ENCODE data around the gene ZPR1.
"Not testable (repeated sequence)": the region's sequence is repeated elsewhere in the genome, so short reads cannot be mapped to it uniquely, and the experiment has no call there.

Gene ZPR1

DNA sequence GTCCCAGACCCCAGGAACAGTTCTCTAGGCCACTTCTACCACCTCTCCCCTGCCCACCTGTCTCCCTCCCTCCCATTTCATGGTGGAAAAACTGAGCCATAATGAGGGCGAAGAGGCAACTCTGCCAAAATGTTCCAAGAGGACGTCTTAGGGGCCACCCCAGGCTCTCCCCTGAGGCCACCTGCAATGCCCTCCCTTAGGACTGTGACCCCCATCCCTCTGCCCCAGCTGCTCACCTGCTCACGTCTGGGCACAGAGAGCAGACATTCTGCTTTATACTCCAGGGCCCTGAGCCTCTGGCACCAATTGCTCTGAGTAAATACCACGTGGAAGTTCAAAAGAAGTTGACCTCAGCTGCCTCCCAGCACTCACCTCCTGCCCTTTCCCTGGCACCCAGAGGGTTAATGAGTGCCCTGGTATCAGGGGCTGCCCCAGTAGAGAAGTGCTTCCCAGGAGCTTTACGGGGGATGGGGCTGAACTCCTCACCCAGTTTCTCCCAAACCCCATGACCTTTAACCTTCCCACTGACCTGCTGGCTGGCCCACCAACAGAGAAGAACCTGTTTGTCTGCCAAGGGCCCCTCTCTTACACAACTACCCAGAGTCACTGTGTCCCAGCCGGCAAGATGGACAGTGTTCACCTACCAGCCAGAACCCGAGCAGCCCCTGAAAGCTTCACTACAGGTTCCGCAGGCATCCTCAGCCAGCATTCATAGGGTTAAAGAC lies 4.5 kb upstream of the ZPR1 start:
- no peak for DNase-seq

DNA sequence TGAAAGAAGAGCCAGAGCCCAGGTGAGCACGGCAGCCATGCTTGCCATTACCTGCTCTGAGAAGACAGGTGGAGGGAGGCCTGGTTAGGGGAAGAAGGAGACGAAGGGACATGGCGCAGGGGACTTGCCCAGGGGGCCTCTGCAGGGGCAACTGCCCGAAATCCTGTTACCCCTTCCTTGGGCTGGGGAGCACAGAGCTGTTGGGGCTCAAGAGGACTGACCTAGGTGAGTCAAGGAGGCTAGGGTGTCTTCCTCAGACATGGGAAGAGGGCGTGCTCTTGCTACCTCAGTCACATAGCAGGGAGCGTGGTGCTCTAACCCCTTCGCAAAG lies 4.0 kb upstream of the ZPR1 start, which contains the start of gene APOA5:
Gene APOA5 (minus strand): TSS at position 67 of the 331 bp plus-strand sequence. CDS start 19 bp downstream, at position 48.
- DNase-seq: no peak

DNA sequence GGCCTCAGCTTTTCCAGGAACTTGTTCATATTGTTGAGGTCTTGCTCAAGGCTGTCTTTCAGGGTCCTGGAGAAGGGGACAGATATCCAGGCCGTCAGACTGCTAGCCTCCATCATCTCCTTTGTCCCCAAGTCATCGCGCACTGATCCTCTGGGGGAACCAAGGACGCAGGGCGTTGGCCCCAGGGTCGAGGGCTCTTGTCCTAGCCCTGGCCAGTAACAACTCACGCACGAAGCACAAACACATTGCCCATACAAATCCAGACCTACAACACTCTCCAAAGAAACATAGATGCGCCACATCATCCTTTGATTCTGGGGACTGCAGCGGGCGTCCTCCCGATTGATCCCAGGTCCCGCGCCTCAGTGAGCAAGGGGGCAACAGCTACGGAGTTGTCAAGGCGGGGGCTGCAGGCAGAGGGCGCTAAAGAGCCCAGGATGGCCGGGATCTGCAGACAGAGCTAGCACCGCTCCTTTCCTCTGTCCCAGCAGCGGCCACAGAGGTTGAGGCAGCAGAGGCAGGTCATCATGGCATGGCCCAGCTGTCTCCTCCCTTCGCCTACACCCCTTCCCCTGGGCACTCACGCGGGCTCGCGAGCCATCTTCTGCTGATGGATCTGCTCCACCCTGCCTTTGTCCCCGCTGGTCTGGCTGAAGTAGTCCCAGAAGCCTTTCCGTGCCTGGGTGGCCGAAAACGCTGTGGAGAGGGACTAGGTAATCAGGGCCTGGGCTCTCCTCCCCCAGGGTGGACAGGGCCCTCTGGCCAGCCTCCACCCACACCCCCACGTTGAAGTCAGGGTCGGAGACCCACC lies 3.4 kb upstream of the ZPR1 start:
- peak; percentile 42 for DNase-seq

DNA sequence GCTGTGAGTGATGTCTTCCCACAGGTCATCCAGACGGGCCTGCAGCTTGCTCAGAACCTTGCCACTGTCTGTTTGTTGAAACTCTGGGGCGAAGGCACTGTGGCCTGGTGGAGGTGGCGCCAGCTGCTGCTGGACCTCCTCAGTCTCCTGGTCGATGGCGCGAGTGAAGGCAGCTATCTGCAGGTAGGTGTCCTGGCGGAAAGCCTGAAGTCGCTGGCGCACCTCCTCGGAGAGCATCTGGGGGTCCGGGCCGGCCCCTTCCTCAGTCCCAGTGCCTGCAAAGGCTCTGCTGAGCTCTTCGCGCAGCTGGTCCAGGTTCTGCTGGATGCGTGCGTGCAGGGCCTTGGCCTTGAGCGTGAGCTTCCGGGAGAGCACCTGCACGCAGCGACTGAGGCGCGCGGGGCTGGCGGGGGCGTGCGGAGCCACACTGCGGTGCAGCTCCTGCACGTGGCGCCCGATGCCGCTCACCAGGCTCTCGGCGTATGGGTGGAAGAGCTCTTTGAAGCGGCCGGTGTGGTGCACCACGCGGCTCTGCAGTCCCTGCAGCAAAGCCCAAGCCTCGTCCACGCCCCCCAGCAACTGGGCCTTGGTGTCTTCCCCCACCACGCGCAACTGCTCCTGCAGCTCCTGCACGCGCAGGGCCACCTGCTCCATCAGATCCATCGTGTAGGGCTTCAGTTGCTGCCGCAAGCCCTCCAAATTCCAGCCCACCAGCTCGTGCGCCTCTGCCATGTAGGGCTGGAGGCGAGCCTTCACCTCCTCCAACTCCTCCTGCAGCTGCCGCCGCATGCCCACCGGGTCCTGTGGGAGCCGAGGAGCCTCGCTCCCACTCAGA lies 2.6 kb upstream of the ZPR1 start:
- DNase-seq: no peak

DNA sequence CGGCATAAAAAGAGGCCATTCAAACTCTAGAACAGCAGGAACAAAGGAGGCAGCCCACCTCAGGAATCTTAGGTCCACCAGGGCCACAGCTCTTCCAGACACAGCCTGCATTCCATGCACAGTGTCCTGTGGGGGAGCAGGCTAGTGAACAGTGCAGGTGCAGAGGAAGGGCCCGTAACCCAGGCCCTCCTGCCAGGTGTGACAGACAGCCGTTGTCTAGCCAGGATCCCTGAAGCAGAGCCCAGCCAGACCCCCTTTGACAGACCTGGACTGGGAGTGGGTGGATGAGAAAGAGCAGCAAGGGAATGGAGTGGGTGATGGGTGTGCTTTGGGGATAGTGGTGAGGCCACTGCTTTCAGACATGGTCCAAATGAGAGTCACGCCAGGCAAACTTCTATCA lies 1.2 kb upstream of the ZPR1 start:
- no peak for DNase-seq

DNA sequence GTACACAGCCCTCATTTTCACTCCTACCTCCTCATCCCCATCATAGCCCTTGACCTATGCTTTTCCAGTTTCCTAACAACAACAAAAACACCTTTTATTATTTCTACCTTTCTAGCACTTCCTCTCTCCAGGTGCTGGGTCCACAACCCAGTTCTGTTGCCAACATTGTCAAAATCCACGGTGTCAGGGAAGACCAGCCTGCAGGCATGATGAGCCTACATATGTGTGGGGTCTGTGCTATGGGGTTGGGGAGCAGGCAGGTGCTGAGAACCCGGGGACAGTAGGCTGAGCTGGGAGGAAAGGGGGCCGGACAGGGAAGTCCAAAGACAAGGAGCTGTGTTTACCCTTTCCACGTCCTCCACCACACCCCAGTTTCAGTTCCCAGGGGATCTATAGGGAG lies 711 bp upstream of the ZPR1 start:
- DNase-seq: no peak

DNA sequence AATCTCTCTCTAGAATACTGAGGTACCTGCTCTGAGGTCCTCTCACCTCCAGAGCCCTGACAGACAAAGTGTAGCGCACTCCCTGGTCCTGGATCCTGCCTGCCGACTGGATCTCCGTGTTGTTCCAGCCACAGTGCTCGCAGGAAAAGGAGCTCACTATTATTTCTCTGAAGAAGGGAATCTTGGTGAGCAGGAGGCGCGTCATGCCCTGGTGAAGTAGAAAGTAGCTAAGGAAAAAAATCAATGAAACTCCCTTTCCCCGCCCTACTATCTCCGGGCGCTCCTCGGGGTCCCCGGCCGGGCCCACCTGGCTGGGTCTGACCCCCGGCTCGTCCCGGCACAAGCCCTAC lies 412 bp downstream of the ZPR1 start:
- no peak for DNase-seq

DNA sequence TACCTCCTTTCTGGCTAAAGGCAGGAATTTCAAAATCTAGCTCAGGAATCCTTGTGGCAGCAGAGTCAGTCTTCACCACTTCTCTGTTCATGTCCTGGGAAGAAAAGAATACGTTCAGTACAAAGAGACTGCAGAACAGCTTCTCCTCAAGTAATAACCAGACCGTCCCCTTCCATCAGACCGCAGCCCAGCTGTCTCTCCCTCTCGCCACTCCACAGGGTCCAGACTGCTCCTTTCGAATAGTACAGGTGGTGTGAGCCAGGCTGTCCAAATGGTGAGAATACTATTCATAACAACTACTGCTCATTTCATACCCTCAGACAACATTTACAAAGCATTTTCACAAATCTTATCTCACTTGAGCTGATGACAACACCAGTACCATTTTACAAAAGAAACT lies 857 bp downstream of the ZPR1 start:
- no peak for DNase-seq

DNA sequence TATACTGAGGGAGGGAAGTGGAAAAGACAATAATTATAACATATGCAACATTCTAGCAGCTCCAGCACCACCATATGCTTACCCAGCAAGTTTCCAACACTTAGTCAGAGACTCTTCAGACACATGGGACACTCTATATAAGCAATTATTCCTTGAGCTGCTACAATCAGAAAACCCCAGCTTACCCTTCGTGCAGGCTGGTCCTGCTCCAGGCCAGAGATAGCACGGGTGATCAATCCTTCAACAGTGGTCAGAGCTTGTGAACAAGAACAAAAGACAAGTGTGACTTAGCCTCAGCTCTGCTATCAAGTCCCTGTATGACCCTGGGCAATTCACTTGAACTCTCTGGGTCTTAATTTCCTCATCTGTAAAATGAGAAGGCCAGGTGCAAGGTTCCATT lies 1.5 kb downstream of the ZPR1 start:
- no peak for DNase-seq

DNA sequence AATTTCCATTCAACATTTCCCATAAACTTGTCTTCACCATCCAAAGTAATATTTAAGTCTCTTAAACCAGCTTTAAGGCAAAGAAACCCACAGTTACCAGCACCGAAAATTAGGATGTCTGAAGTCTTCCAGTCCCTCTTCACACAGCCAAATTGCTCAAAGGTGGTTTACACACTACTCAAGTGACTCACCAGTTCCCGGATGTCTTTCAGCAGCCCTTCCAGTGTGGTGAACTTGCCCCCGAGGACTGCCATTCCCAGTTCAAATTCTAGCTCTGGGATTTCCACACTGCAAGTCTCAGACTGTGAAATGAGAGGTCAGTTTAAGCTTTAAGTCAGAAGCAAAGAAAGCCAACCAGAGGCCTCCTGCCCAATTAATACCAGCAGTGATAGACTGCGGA lies 5.1 kb downstream of the ZPR1 start:
- no peak for DNase-seq

DNA sequence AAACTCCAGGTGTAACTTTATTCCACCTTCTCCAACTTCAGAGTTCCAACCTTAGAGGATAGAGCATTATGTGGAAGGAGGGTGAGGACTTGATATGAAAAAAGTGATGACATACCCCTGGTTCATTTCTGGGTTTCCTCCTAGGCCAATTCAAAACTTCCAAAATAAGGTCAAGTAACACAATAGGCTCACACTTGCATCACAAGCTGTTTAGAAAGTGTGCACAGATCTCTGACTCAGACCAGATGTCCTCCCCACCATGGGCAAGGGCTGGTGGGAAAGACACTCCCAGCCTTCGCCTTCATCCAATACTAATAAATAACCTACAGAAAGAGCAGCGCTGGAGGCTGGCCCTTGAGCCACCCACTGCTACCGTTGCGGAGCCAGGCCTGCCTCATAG lies 9.3 kb downstream of the ZPR1 start:
- no peak for DNase-seq

DNA sequence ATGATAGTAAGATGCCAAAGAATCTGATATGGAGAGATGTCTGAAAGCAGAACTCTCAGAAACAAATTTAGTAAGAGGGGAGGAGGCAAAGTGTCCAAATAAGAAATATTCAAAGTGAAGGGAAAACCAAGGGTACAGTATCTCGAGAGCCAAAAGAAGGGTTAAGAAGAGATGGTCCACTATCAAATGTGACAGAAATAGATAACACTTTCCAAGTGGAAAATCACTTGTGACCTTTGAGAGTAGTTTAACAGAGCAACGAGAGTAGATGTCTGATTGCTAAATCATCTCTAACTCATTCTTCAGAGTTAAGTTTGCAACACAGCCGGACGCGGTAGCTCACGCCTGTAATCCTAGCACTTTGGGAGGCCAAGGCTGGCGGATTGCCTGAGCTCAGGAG lies 10.8 kb downstream of the ZPR1 start:
- no peak for DNase-seq

DNA sequence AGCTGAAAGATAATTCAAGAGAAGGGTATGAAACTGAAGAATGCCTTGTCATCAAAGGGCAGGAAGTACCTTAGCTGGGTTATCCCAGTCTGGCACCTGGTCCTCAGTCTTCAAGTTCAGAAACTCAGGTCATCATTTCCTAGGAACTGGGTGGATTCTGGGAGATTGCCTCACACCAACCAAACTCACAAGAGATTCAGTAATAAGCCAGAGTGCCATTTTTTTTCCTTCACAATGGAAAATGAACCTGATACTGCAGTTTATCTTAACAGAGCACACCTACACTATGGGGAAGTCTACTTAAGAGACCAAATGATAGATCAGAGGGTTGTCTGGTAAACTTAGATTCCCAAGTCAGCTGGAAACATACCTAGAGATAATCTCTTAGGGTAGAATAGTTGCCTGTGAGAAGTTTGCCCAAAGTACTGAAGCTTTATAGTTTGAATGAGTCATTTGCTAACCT lies 11.3 kb downstream of the ZPR1 start:
- DNase-seq: no peak

DNA sequence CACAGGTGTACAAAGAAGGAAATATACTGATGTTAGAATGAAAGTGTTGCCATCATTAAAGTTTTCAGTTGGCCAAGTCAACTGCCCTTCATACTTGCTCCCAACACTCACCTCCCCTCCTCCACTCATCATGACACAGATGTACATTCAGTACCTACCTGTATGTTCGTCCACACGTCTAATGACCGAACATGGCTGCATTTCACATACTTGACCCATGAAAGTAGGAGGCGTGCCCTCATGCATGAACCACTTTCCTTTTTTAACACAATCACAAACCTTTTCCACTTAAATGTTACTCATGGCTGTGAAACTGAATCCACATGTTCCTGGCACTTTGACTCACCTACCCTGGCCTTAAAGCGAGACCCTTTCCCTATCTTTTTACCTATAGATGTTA lies 11.8 kb downstream of the ZPR1 start:
- no peak for DNase-seq

DNA sequence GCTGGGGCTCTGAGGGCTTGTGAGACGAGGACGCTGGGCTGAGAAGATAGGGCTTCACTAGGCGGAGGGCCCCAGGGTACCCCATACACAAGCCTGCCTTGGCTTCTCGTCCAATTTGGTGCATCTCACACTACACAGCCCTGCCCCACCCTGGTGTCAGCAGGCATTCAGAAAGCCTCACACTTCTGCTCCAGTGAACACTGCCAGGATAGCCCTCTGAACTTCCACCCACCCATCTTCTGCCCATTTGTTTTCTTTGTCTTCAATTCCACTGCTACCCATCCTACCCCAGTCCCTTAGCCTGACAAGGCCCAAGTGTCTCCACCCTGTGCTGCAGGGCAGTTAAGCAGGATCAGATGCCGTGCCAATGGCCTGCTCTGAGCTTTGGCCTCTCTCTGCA lies 13.2 kb downstream of the ZPR1 start:
- DNase-seq: no peak

DNA sequence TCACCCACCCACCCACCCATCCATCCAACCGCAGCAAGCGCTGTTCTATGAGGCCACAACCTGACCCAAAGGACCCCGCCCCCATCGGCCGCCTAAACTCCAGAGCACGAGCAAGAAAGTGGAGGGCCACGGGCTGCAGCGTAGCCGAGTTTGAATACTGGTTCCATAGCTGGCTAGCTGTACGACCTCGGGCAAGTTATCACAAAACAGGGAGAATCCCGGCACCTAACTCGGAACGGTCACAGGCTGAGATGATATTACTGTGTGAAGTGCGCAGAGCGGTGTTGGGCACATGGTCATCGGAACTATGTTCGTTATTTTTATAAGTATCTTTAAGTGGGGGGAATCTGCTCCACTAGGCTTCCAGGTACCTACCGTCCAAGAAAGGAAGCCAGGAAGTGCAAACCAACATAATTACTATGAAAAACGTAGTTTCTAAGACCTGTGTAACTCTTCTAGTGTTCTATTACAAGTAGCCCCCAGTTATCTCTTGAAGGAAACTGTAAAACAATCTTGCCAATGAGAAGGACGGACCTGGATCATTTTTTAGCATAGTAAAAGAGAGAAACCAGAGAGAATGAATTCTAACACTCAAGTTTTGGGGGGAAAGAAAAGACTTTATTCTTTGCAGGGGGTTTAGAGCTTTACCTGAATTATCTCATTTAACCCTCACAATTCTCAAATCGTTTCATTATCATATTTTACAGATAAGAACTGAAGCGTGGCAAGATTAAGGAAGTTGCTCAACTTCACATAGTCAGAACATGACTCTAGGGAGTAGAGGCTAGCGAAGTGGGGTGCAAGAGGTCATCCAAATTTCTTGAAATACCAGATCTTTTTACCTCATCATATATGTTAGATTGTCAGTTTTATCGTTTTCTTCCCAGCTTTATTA lies 14.4 kb downstream of the ZPR1 start:
- DNase-seq: no peak

DNA sequence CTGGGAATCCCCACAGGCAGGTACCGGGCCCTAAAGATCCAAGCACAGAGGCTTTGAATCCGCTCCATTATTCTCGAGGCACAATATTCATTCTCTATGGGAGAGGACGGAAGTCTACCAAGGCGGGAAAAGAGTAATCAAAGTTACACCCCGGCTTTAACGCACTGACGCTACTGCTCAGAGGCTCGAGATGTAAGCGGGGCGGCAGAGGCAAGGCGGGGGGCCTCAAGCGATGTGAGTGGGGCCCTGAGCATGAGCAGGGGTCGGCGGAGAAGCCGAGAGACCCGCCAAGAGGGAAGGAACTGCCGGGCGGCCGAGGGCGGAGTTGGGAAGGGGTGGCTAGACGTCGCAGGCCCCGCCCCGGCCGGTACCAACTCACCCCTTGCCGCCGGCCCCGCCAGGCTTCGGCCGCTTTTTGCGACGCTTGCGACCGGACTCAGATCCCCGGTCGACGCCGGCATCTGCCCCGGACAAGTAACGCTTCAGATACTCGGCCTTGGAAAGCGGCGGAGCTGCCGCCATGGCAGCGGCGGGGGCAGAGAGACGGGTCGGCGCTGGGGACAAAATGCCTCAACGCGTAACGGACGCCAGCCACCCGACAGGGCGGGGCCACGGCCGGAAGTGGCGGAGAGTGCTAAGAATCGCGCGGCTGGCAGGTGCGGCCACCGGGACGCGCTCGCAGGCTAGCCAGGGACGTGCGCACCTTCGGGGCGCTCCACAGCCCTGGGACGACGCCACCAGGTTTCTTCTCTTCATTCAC lies 15.2 kb downstream of the ZPR1 start, which contains the start of gene BUD13:
Gene BUD13 (minus strand): TSS at position 545 of the 760 bp plus-strand sequence. CDS start 23 bp downstream, at position 522.
- peak; percentile 92 for DNase-seq

DNA sequence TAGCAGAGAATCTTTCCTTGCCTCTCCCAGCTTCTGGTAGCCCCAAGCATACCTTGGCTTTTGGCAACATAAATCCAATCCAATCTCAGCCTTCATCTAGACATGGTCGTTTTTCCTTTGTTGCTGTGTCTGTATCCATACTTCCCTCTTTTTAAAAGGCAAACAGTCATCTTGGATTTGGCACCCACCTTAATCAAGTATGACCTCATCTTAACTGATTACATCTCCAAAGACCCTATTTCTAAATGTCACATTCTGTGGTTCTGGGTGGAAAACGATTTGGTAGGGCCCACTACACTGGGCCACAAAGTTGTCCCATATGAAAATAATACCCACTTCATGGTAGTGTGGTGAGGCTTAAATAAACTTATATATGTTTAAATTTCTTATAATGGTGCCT lies 15.9 kb downstream of the ZPR1 start:
- no peak for DNase-seq

DNA sequence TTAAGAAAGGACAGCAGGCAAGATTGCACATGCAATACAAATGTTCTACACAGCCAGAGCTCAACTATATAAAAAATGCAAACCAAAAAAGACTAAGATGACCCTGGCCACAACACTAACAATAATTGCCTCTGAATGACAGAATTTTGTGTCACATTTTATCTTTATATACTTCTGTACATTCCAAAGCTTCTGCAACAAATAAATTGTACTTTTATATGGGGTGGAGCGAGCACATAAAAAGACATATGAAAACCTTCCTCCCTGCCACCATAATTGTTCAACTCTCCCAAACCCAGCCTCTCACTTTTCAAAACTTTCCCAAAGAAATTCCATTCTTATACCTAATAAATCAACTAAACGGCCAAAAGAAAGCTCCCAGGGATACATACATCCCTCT lies 25.7 kb downstream of the ZPR1 start:
- no peak for DNase-seq

DNA sequence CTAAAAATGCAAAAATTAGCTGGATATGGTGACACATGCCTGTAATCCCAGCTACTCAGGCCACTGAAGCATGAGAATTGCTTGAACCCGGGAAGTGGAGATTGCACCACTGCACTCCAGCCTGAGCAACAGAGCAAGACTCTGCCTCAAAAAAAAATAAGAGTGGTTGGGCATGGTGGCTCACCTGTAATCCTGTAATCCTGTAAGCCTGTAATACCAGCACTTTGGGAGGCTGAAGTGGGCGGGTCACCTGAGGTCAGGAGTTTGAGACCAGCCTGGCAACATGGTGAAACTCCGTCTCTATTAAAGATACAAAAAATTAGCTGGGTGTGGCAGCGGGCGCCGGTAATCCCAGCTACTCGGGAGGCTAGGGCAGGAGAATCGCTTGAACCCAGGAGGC lies 31.8 kb downstream of the ZPR1 start:
- DNase-seq: not testable (repeated sequence)

DNA sequence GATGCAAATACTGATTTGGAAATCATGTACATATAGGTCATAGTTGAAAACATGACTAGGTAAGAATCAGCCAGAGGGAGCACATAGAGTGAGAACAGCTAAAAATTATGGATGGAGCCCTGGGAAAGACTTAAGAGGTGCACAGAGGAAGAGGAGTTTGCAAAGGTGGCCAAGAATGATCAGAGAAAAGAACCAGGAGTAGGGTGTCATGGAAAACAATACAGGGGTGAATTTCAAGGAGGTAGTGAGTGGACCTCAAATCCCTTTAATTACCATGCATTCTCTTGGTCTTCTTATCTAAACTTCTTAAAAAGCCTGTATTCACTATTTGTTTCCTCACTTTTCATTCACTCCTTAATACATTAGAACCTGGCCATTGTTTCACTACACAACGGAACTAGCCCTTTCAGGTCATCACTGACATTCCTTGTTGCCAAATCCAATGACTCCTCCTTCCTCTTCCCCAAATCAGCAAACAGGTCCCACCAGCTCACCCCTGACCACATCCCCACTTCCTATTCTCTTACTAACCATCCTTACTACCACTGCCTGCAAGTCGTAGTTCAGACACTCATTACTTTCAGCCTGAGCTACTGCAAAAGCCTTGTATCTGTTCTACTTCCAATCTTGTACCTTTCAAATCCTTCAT lies 37.6 kb downstream of the ZPR1 start:
- no peak for DNase-seq

Measured in NCI-H1105 (cell line).